HG03442 (cell line): ENCODE results near the gene MAZ.
"Not testable (repeated sequence)": the region's sequence is repeated elsewhere in the genome, so short reads cannot be mapped to it uniquely, and the experiment has no call there.

Source experiments
- ATAC-seq: cut with Tn5 transposase; IDR thresholded peaks from one replicate; pipeline ENCODE4 v1.9.1; 2021; ENCODE audit warnings: mild to moderate bottlenecking, moderate library complexity; ENCODE audit not compliant: unreplicated experiment

Gene MAZ

DNA sequence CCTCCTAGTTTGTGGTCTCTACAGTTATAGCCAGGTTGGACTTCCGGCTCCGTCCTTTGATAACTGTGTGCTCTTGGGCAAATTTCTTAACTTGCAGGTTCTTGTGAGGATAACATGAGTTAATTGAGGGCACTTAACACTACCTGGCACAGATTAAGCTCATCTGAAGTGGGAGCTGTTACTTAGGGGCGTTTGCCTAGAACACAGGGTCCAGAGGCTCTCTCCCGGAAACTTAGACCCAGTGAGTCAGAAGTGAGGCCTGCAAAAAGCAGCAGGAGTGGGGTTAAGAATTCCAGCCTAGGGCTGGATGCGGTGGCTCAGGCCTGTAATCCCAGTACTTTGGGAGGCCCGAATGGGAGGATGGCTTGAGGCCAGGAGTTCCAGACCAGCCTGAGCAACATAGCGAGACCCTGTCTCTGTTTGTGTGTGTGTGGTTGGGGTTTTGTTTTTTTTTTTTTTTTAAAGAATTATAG, 15.3 kb downstream of the MAZ start:
- no peak for ATAC-seq

DNA sequence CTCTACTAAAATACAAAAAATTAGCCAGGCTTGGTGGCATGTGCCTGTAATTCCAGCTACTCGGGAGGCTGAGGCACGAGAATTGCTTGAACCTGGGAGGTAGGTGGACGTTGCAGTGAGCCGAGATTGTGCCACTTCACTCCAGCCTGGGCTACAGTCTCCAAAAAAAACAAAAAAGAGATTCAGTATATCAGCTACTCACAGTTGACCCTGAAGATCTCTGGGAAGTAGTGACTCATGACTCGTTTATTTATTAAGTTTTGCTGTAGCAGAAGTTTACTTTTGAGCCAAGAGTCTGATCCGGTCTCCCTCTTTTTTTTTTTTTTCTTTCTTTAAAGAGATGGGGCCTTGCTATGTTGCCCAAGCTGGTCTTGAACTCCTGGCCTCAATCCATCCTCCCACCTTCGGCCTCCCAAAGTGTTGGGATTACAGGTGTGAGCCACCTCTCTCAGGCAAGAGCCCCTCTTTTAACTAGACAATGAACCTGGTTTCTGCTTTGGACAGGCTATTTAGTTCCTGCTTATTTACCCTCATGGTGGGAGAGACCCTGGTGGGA, 18.3 kb downstream of the MAZ start:
- ATAC-seq: no peak

DNA sequence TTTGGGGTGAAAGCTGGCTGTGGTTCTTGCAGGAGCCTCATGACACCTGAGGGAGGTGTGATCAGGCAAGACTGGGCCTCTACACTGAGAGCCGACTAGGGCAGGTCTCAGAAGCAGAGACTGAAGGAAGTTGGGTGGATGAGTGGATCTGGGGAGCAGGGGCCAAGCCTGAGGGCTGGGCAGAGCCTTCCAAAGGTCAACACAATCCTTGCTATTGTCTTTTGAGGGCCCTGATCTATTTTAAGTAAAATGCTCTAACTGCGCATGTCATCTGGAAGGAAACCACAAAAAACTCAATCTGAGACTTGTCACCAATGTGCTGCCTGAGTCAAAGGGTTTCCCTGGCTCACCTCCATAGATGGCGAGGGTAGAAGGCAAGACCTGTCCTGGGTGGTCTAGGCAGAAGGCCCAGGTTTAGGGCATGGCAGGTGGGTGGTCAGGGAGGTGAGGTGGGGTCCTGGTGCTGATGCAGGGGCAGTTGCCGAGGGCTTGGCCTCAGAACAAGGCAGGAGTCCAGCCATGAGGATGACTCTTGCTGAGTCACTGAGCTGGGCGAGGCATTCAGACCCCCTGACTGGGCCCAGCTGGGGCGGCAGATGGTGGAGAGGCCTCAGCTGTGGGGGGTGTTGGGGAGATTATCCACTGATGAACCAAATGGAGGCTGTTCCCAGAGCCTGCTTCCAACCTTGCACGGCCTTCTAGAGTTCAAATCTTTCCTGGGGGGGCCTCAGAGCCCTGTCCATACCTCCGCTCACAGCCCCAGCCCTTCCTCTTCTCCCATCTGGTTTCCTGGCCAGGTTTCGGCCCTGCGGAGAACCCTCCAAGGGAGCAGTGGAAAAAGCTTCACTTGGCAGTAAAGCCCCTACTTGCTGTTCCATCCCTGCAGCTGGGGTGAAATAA, 19.1 kb downstream of the MAZ start:
- no peak for ATAC-seq

DNA sequence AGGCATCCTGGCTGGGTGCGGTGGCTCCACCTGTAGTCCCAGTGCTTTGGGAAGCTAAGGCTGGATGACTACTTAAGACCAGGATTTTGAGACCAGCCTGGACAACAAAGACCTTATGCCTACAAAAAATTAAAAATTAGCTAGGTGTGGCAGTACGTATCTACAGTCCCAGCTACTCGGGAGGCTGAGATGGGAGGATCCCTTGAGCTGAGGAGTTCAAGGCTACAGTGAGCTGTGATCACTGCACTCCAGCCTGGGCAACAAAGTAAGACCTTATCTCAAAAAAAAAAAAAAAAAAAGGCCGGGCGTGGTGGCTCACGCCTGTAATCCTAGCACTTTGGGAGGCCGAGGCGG, 20.0 kb downstream of the MAZ start:
- ATAC-seq: no peak

DNA sequence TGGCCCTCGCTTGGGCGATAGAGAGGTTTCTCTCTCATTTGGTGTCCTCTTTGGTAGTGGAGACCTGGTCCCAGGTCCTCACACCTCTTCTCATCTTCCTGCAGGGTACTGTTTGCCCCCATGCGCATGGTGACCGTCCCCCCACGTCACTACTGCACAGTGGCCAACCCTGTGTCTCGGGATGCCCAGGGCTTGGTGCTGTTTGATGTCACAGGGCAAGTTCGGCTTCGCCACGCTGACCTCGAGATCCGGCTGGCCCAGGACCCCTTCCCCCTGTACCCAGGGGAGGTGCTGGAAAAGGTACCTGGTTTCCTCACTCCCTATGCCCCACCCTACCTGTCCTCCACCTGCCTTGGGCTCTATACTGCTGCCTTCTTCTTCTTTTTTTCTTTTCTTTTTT, 24.4 kb downstream of the MAZ start:
- no peak for ATAC-seq

DNA sequence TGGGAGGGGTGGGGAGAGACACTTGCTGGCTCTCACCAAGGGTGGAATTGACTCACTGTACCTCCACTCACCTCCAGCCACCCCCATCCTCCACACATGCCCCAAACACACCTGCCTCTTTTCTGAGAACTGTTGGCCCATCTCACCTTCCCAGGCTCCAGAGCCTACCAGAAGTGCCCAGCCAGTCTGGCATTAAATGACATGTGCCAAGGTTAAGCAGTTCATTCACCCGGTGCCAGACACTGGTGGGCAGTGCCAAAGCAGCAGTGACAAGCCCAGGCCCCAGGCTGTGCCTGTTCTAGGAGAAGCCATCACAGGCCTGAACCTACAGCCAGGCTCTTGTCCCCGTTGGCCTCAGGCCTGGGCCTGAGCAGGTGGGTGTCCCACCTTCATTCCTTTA, 25.2 kb downstream of the MAZ start:
- no peak for ATAC-seq

DNA sequence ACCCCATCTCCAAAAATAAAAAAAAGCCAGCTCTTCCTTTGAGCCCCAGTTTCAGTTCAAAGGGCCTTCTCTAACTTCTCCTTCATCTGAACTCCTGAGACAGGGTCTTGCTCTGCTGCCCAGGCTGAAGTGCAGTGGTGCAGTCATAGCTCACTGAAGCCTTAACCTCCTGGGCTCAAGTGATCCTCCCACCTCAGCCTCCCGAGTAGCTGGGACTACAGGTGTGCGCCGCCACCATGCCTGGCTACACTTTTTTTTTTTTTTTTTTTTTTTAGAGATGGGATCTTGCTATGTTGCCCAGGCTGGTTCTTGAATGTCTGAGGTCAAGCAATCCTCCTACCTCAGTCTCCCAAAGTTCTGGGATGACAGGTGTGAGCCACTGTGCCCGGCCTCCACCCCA, 26.9 kb downstream of the MAZ start:
- ATAC-seq: not testable (repeated sequence)

DNA sequence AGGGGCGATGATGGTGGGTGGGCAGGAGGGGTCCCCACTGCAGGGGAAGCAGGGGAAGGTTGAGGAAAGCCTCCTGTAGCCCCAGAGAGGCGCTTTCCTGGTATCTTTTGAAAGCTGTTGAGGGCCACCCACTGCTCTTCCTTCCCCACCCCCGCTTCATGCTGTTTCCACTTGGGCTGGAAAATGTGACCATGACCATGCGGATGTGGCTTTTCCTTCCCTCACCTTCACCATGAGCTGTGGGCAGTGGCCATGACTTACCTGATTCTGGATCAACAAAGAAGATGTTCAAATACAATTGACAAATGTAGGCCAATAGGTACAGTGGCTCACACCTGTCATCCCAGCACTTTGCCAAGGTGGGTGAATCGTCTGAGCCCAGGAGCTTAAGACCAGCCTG, 27.8 kb downstream of the MAZ start:
- ATAC-seq: no peak

DNA sequence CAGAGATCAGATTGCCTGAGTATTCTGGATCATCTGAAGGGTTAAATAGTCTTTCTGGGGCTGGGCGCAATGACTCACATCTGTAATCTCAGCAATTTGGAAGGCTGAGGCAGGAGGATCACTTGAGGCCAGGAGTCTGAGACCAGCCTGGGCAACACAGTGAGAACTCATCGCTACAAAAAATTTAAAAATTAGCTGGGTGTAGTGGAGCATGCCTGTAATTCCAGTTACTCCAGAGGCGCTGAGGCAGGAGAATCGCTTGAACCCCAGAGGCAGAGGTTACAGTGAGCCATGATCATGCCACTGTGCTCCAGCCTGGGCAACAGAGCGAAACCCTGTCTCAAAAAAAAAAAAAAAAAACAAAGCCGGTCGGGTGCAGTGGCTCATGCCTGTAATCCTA, 29.6 kb downstream of the MAZ start:
- ATAC-seq: no peak

DNA sequence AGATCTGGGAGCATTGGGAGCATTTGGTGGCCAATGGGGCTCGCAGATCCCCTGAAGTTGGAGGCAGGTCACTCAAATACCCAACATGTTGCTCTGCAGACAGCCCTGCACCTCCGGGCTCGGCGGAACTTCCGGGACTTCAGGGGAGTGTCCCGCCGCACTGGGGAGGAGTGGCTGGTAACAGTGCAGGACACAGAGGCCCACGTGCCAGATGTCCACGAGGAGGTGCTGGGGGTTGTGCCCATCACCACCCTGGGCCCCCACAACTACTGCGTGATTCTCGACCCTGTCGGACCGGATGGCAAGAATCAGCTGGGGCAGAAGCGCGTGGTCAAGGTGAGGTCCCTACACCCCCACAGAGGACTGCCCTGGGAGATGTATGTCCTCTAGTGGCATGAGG, 30.3 kb downstream of the MAZ start:
- no peak for ATAC-seq

DNA sequence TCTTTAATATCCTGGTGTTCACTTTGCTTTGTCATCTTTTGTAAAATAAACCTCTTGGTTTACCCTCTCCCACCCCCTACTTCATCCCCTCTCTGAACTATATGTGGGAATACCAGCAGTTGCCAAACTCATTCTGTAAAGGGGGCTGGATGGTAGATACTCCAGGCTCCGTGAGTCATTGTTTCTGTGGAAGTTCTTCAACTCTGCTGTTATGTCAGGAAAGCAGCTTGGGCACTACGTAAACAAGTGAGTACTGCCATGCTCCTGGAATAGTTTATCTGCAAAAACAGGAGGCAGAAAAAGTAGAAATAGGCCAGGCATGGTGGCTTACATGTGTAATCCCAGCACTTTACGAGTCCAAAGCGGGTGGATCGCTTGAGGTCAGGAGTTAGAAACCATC, 31.5 kb downstream of the MAZ start:
- no peak for ATAC-seq

DNA sequence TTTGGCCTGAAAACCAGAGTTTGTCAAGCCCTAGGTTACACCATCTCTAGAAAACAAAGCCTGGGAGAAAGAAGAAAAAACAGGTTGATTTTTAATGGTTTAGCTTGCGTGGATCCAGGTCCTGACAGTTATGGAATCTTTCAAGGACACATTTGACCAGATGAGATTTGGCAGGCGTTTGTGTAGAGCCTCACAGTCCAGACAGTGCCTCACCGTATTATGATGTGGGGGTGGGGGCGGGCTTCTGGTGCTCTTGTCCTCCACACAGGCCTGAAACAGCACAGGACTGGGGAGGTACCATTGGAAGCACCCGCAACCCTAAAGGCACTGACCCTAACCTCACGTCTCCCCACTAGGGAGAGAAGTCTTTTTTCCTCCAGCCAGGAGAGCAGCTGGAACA, 33.5 kb downstream of the MAZ start:
- no peak for ATAC-seq

DNA sequence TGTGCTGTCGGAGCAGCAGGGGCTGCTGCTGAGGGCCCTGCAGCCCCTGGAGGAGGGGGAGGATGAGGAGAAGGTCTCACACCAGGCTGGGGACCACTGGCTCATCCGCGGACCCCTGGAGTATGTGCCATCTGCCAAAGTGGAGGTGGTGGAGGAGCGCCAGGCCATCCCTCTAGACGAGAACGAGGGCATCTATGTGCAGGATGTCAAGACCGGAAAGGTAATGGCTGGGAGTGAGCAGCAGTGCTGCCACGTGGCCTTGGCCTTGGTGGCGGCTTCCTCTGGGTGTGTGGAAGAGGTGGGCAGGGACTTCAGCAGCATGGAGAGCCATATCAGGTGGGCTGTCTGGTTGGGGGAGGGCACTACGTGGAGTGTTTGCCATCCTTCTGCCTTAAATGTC, 33.9 kb downstream of the MAZ start:
- no peak for ATAC-seq

DNA sequence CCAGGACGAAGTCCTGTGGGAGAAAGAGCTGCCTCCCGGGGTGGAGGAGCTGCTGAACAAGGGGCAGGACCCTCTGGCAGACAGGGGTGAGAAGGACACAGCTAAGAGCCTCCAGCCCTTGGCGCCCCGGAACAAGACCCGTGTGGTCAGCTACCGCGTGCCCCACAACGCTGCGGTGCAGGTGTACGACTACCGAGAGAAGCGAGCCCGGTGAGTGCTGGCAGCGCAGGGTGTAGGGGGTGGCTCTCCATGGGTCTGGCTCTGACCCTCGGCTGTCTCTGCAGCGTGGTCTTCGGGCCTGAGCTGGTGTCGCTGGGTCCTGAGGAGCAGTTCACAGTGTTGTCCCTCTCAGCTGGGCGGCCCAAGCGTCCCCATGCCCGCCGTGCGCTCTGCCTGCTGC, 35.3 kb downstream of the MAZ start:
- no peak for ATAC-seq

DNA sequence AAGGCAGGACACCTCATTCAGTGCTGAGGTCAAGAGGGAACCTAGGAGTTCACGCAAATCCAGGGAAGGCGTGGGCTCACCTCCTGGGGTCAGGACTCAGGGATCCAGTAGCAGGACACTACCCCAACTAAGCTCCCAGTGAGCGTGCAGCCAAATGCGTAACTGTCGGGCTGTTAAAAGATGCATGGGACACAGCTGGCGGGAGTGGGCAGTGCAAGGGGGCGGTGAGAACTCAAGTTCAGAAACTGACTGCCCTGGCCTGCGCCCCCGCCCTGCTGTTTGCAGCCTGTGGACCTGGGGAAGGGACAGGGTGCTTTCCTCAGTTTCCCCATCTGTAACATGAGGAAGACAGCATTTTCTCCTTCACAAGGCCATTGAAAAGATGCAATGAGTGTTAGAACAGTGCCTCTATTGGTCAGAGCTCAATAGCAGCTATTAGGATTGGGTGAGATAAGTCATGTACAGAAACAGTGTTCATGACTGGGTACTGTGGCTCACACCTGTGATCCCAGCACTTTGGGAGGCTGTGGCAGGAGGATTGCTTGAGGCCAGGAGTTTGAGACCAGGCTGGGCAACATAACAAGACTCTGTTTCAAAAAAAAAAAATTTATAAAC, 36.5 kb downstream of the MAZ start:
- no peak for ATAC-seq

DNA sequence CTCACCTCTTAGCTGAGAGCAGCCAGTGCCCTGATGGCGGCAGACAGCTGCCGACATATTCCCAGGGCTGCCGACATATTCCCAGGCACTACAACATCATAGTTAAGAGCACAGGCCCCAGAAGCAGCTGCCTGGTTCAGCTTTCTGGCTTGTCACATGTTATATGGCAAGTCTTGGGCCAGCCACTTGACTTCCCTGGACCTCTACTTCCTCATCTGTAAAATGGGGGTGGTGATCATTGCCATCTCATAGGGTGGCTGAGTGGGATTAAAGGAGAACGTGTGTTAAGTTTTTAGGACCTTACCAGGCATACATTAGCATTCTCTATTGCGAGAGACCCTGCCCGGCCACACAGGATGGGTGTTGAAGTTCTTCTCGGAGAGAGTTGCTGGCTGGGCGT, 37.6 kb downstream of the MAZ start:
- no peak for ATAC-seq

DNA sequence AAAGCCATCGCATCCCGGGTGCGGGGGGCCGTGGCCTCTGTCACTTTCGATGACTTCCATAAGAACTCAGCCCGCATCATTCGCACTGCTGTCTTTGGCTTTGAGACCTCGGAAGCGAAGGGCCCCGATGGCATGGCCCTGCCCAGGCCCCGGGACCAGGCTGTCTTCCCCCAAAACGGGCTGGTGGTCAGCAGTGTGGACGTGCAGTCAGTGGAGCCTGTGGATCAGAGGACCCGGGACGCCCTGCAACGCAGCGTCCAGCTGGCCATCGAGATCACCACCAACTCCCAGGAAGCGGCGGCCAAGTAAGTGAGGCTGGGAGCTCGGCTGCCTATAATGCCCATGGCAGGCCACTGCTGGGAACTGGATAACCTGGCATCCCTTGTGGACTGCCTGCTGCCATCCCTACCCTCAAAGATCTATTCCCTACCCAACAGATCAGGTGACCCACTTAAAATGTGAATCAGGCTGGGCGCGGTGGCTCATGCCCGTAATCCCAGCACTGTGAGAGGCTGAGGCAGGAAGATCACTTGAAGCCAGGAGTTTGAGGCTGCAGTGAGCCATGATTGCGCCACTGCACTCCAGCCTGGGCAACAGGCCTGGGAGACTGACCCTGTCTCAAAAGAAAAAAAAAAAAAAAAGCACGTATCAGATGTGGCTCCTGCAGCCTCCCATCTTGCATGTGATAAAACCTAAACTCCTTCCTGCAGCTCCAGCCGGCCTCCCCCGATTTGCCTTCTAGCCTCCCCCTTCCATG, 38.4 kb downstream of the MAZ start:
- no peak for ATAC-seq

DNA sequence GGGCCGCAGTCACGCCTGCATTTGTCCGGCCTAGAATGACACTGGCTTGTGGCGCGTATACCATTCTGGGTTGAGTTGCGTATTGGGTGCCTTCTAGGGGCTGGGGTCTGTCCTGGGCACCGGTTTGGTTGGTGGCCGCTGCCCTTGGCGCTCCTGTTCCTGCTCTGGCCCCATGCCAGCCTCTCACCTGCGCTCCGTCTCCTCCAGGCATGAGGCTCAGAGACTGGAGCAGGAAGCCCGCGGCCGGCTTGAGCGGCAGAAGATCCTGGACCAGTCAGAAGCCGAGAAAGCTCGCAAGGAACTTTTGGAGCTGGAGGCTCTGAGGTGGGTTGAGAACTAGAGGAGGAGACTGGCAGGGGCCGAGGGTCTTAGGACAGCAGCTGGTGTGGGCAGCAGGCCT, 39.3 kb downstream of the MAZ start:
- no peak for ATAC-seq

DNA sequence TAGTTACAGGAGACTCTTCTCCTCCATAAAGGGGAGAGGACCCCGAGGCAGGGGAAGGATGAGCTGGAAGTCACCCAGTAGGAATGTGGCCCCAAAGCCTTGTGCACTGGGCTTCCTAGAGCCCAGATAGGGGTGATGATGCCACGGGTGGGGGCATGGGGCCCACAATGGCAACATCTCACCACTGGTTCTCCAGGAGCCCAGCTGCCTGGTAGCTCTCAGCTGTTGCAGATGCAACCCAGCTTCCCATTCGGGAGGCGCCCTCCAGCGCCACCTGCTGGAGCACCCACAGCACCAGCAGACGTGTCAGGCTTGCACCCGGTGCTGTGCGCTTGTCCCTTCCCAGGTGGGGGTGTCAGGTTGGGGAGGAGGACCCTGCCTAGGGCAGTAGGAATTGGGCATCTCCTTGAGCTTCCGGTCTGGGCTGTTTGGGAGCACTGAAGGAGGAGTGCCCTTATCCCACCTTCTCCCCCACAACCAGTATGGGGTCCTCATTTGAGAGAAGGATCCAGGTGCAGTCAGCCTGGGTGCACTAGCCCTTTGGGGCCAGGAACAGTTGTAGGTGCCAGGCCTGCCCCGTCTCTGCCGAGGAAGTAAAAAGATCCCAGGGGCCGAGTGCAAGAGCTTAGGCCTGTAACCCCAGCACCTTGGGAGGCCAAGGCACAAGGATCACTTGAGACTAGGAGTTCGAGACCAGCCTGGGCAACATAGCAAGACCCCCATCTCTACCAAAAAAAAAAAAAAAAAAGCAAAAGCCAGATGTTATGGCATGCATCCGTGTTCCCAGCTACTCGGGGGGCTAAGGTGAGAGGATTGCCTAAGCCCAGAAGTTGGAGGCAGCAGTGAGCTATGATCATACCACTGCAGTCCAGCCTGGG, 42.3 kb downstream of the MAZ start:
- ATAC-seq: no peak

DNA sequence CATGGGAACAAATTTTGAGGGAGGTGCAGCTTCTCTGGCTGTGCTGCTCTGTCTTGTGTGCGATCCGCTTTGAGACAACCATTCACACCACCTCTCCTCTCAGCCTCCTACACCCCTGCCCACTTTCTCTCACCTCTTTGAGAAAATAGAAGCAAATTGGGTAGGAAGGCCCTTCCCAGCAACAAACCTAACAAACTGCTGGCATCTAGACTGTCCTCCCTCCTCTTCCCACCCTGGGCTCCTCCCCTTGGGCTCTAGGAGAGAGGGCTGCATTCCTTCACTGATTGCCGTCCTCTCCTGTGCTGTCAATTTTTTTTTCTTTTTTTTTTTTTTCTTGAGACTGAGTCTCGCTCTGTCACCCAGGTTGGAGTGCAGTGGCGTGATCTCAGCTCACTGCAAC, 43.2 kb downstream of the MAZ start:
- no peak for ATAC-seq

DNA sequence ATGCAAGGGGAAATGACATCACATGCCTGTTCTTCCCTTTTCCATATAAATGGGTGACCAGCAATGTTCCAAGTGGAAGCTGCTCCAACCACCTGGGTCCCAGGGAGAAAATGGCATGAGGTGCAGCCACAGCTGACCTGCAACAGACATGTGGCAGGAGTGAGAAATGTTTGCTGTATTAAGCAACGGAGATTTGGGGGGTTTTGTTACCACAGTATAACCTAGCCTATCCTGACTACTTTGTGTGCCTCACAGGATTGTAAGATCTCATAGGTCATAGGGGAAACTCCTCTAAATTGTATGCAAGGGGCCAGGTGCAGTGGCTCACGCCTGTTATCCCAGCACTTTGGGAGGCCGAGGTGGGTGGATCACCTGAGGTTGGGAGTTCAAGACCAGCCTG, 44.7 kb downstream of the MAZ start:
- ATAC-seq: no peak
